Measurements from ENCODE around the gene GALNT2. TPM values are rescaled to one million over a fixed set of nuclear protein-coding genes. Genes with fewer than 3 reads are reported as not detected.

GALNT2 gene
- total RNA-seq, 1 donor from 2014 or later, result 28.3 TPM

DNA sequence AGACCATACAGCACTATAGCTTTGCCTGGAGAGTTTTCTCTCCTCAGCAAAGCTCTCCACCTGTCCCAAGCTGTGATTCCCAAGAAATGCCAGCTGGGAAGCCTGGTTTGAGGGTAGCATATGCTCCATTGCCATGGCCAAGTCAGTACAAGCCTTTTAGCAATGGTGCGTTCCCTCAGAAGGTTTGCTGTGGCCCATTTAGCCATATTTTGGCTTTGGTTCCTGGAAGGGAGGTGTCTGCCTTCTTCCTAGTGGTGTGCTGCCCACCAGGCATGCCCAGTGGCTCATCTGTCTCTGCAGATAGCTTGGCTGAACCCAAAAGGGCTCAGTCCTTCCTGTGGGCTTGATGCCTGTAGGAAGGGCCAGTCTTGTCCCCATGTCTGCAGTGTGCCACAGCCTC, 32.4 kb downstream of the GALNT2 start:
- intact Hi-C loops (cut with micrococcal nuclease), result no loop called here
- DNase-seq, result no peak
- H3K27ac ChIP-seq (replicated peaks), result no peak overlapping the region
- H3K4me3 ChIP-seq, result no peak overlapping the region
- H3K4me1 ChIP-seq, result peaks cover 28% of the 10 kb centered on the region
- no peaks in the 10 kb centered on the region for H3K36me3 ChIP-seq
- H3K9me3 ChIP-seq (replicated peaks), result no peaks in the 10 kb centered on the region
- TF ChIP-seq, protein P1, sequence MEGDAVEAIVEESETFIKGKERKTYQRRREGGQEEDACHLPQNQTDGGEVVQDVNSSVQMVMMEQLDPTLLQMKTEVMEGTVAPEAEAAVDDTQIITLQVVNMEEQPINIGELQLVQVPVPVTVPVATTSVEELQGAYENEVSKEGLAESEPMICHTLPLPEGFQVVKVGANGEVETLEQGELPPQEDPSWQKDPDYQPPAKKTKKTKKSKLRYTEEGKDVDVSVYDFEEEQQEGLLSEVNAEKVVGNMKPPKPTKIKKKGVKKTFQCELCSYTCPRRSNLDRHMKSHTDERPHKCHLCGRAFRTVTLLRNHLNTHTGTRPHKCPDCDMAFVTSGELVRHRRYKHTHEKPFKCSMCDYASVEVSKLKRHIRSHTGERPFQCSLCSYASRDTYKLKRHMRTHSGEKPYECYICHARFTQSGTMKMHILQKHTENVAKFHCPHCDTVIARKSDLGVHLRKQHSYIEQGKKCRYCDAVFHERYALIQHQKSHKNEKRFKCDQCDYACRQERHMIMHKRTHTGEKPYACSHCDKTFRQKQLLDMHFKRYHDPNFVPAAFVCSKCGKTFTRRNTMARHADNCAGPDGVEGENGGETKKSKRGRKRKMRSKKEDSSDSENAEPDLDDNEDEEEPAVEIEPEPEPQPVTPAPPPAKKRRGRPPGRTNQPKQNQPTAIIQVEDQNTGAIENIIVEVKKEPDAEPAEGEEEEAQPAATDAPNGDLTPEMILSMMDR (IDR thresholded peaks at IDR 0.05; ENCODE audit: borderline replicate concordance), result no peak
- H3K27me3 ChIP-seq (ENCODE audit: low read depth), result no peaks in the 10 kb centered on the region

DNA sequence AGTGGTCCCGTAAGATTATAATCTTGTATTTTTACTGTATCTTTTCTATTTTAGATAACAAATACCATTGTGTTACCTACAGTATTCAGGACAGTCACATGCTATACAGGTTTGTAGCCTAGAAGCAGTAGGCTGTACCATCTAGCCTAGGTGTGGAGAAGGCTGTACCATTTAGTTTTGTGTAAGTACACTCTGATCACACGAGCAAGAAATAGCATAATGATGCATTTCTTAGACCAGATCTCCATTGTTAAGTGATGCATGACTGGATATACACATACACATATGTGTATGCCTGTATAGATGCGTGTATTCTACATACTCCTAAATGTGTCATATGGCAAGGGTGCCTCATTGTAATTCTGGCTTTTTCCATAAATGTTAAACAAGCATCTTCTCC, 33.9 kb downstream of the GALNT2 start:
- no peak overlapping the region for H3K27ac ChIP-seq (replicated peaks)
- no peaks in the 10 kb centered on the region for H3K27me3 ChIP-seq (ENCODE audit: low read depth)
- no peaks in the 10 kb centered on the region for H3K36me3 ChIP-seq
- DNase-seq, result no peak
- intact Hi-C loops (cut with micrococcal nuclease), result no loop called here
- no peaks in the 10 kb centered on the region for H3K9me3 ChIP-seq (replicated peaks)
- TF ChIP-seq, protein P1 (IDR thresholded peaks at IDR 0.05; ENCODE audit: borderline replicate concordance), result no peak
- peaks cover 43% of the 10 kb centered on the region for H3K4me1 ChIP-seq
- H3K4me3 ChIP-seq, result no peak overlapping the region

DNA sequence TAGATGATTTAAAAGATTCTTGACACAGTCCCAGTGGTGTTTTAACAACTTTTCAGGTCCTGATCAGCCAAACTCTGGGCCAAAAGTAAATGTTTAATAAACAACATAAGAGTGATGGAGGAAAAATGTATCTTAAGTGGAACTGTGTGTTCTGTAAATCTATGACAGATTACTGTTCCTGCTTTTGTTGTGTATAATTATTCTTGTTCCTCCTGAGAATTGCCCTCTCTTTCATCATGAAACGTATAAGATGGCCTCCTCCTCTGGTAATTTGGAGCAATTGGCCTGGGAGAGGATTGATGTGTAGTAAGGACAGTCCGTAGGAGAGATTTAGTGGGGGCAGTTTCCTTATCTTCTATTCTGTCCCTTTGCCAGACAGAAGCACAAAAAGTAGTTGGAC, 34.5 kb downstream of the GALNT2 start:
- TF ChIP-seq, protein P1 (IDR thresholded peaks at IDR 0.05; ENCODE audit: borderline replicate concordance), result no peak
- no peaks in the 10 kb centered on the region for H3K36me3 ChIP-seq
- no peaks in the 10 kb centered on the region for H3K27me3 ChIP-seq (ENCODE audit: low read depth)
- no peak overlapping the region for H3K27ac ChIP-seq (replicated peaks)
- peaks cover 49% of the 10 kb centered on the region for H3K4me1 ChIP-seq
- no peaks in the 10 kb centered on the region for H3K9me3 ChIP-seq (replicated peaks)
- intact Hi-C loops (cut with micrococcal nuclease), result no loop called here
- no peak overlapping the region for H3K4me3 ChIP-seq
- no peak for DNase-seq

DNA sequence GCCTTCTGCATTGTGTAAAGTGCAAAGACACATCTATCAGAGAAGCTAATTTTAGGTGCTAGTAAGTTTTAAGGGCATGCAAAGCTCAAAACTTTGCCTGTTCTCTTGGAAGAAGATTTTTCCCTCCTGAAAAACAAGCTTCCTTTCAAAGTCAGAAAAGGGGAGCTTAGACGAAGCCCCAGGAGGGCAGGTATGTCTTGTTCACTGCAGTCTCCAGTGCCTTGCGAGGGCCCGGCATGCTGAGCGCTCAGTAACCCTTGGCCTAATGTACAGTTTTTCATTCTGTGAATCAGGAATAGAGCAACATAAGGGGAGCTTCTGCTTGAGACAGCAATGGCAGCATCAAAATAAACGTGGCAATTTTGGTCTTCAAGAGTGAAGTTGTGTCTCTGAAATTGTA, 35.0 kb downstream of the GALNT2 start:
- no peak overlapping the region for H3K27ac ChIP-seq (replicated peaks)
- no peak for DNase-seq
- TF ChIP-seq, protein P1 (IDR thresholded peaks at IDR 0.05; ENCODE audit: borderline replicate concordance), result no peak
- no peaks in the 10 kb centered on the region for H3K9me3 ChIP-seq (replicated peaks)
- intact Hi-C loops (cut with micrococcal nuclease), result no loop called here
- H3K4me1 ChIP-seq, result peaks cover 50% of the 10 kb centered on the region
- no peak overlapping the region for H3K4me3 ChIP-seq
- H3K36me3 ChIP-seq, result no peaks in the 10 kb centered on the region
- H3K27me3 ChIP-seq (ENCODE audit: low read depth), result no peaks in the 10 kb centered on the region

DNA sequence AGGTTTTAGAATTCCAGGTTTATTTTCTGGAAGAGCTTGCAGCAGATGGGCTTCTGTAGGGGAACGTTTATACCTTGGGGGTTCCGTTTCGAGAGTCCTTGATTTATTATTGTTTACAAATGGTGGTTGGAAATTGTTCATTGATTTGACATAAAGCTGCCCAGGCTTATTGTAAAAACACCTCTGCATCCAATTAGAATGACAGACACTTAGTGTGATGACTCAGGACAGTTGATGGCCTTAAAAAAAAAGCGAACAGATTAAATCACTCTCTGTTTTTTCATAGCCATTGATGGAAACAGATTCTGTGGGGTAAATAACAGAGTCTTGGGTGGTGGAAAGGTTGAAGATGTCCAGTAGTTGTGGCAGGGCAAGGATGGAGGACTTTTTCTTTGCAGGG, 35.4 kb downstream of the GALNT2 start:
- Histone ChIP-seq H3K27ac (replicated peaks) (no peak overlapping the region), H3K4me1 (peaks cover 50% of the 10 kb centered on the region), H3K9me3 (replicated peaks) (no peaks in the 10 kb centered on the region), H3K27me3 (ENCODE audit: low read depth) (no peaks in the 10 kb centered on the region), H3K4me3 (no peak overlapping the region), H3K36me3 (no peaks in the 10 kb centered on the region)
- DNase-seq, result no peak
- TF ChIP-seq, protein P1 (IDR thresholded peaks at IDR 0.05; ENCODE audit: borderline replicate concordance), result no peak
- intact Hi-C loops (cut with micrococcal nuclease), result no loop called here

Data from left ventricle myocardium inferior (tissue), 1 donor.